ENCODE results near the gene DBNL. TPM values are rescaled to one million over a fixed set of nuclear protein-coding genes. Genes with fewer than 3 reads are reported as not detected.

The DBNL gene
- polyA plus RNA-seq, 3 donors = 228 to 321 (median 304) TPM

DNA sequence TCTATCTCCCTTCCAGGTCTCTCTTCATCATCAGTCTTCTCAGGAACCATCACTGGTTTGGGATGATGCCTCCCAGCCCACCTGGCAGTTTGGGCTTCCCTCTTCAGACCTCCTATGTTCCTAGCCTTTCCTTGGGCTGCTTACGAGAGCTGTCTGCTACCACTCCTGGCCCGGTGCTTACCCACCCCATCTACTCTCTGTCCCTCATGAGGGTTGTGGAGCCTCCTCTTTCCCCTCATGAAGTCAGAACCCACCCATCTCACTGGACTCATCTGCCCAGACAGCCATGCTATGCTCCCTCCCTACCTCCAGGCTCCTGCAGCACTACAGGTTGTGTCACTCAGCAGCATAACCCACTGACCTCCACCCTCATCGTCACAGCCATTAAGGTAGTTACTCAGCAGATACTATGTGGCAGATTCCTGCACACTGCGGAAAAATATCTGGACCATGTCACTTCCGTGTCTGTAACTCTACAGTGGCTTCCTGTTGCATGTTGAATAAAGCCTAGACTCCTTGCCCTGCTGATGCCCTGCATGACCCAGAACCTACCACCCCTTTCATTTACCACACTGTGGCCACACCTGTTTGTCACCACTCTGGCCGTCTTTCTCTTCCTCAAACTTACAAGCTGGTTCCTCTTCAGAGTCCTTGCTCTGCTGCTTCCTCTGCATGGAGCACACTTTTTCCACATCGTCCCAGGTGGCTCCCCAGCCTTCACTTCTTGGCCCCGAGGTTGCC, 2.0 kb downstream of the DBNL start:
- Histone ChIP-seq H2AFZ (ENCODE audit: insufficient read depth, low read depth, low read length, poor library complexity, severe bottlenecking) (no peak overlapping the region), H3K27ac (ENCODE audit: low read depth in 1 of 2, low read length in 2 of 2) (peak overlapping the region; percentile 94 to 97), H3K27me3 (ENCODE audit: control insufficient read depth in 2 of 2, insufficient read depth in 2 of 2, low read length in 2 of 2) (no peaks in the 10 kb centered on the region), H3K9ac (ENCODE audit: insufficient read depth, low read length, poor library complexity, severe bottlenecking) (peak overlapping the region; percentile 100), H3K36me3 (replicated peaks in 1 of 2; ENCODE audit: control insufficient read depth in 1 of 2, insufficient read depth in 2 of 2, low read length in 2 of 2) (peaks cover 24 to 25% of the 10 kb centered on the region in 2 donors), H3K4me1 (ENCODE audit: control insufficient read depth in 1 of 2, insufficient read depth in 2 of 2, low read length in 2 of 2) (peaks cover 42 to 52% of the 10 kb centered on the region in 2 donors), H3K79me2 (ENCODE audit: insufficient read depth, low read length) (peaks cover 77% of the 10 kb centered on the region), H4K20me1 (ENCODE audit: insufficient read depth, low read length) (peaks cover 39% of the 10 kb centered on the region), H3K4me2 (replicated peaks; ENCODE audit: extremely low read depth, low read length, poor library complexity, severe bottlenecking) (peak overlapping the region; percentile 91), H3K9me3 (replicated peaks in 1 of 2; ENCODE audit: control insufficient read depth in 1 of 2, insufficient read depth in 1 of 2, low read length in 2 of 2) (no peaks in the 10 kb centered on the region), H3K4me3 (replicated peaks in 1 of 3; ENCODE audit: low read depth in 2 of 3, low read length in 3 of 3) (peak overlapping the region; percentile 3 to 80 (median 29))
- peaks cover 40% of the 10 kb centered on the region for H3K4me1 Mint-ChIP-seq
- TF ChIP-seq, protein P1, sequence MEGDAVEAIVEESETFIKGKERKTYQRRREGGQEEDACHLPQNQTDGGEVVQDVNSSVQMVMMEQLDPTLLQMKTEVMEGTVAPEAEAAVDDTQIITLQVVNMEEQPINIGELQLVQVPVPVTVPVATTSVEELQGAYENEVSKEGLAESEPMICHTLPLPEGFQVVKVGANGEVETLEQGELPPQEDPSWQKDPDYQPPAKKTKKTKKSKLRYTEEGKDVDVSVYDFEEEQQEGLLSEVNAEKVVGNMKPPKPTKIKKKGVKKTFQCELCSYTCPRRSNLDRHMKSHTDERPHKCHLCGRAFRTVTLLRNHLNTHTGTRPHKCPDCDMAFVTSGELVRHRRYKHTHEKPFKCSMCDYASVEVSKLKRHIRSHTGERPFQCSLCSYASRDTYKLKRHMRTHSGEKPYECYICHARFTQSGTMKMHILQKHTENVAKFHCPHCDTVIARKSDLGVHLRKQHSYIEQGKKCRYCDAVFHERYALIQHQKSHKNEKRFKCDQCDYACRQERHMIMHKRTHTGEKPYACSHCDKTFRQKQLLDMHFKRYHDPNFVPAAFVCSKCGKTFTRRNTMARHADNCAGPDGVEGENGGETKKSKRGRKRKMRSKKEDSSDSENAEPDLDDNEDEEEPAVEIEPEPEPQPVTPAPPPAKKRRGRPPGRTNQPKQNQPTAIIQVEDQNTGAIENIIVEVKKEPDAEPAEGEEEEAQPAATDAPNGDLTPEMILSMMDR (IDR thresholded peaks at IDR 0.05) = no peak
- peak overlapping the region; percentile 84 to 90 for H3K4me3 Mint-ChIP-seq
- DNase-seq = peak; percentile 97 to 99 (median 98)
- WGBS (ENCODE audit: insufficient coverage) = 19% methylated on average over 8 of the region's 8 CpGs
- no peaks in the 10 kb centered on the region for H3K9me3 Mint-ChIP-seq
- H3K27ac Mint-ChIP-seq = peak overlapping the region; percentile 99 to 100 (median 99)
- peaks cover 52 to 54% of the 10 kb centered on the region in 2 donors for H3K36me3 Mint-ChIP-seq
- peaks cover 0 to 4% (median 0%) of the 10 kb centered on the region in 3 donors for H3K27me3 Mint-ChIP-seq (ENCODE audit: low read depth in 3 of 3)
- intact Hi-C loops (cut with micrococcal nuclease) = loop anchor here in 1 of 2 donors (2.0 to 10.0 kb wide), 2 partner anchors 28 to 798 kb away; partner anchors contain the start of gene H2AZ2

DNA sequence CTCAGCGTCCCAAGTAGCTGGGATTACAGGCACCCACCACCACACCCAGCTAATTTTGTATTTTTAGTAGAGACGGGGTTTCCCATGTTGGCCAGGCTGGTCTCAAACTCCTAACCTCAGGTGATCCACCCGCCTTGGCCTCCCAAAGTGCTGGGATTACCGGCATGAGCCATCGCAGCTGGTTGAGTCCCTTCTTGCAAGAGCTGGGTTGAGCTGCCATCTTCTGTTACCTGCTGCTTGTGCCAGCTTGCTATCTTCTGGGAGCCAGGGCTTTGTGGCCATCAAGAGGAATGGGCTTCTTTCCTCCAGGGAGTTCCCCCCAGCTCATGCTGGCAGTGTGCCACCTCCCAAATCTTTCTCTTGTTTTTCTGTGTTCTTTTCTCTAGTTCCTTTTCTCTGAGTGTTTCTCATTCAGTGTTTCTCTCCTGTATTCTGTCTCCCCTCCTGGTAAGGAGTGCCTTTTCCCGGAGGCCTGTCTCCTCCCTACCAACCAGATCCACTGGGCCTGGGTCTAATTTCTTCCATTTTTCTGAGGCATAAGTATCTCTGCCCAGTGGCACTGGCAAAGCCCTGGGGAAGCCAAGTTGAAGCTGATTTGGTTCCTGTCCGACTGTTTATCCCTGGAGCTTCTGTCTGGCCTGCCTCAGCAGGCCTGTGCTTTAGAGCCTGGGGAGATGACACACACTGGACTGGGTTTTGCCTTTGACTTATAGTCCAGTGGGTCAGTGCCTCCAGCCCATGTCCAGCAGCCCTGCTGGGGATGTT, 3.7 kb downstream of the DBNL start:
- H3K9me3 ChIP-seq (replicated peaks in 1 of 2; ENCODE audit: control insufficient read depth in 1 of 2, insufficient read depth in 1 of 2, low read length in 2 of 2) = no peaks in the 10 kb centered on the region
- H3K4me2 ChIP-seq (replicated peaks; ENCODE audit: extremely low read depth, low read length, poor library complexity, severe bottlenecking) = no peak overlapping the region
- no peak overlapping the region for H3K9ac ChIP-seq (ENCODE audit: insufficient read depth, low read length, poor library complexity, severe bottlenecking)
- no peaks in the 10 kb centered on the region for H3K9me3 Mint-ChIP-seq
- peaks cover 40 to 41% of the 10 kb centered on the region in 2 donors for H3K36me3 ChIP-seq (replicated peaks in 1 of 2; ENCODE audit: control insufficient read depth in 1 of 2, insufficient read depth in 2 of 2, low read length in 2 of 2)
- no peaks in the 10 kb centered on the region for H3K27me3 ChIP-seq (ENCODE audit: control insufficient read depth in 2 of 2, insufficient read depth in 2 of 2, low read length in 2 of 2)
- H3K4me1 ChIP-seq (ENCODE audit: control insufficient read depth in 1 of 2, insufficient read depth in 2 of 2, low read length in 2 of 2) = peaks cover 42 to 52% of the 10 kb centered on the region in 2 donors
- H3K4me1 Mint-ChIP-seq = peaks cover 40% of the 10 kb centered on the region
- H3K27ac Mint-ChIP-seq = peak overlapping the region; percentile 60 to 100 (median 99)
- H3K36me3 Mint-ChIP-seq = peaks cover 64 to 68% of the 10 kb centered on the region in 2 donors
- H3K27ac ChIP-seq (ENCODE audit: low read depth in 1 of 2, low read length in 2 of 2) = peak overlapping the region; percentile 3 to 76
- H3K4me3 ChIP-seq (replicated peaks in 1 of 3; ENCODE audit: low read depth in 2 of 3, low read length in 3 of 3) = no peak overlapping the region
- WGBS (ENCODE audit: insufficient coverage) = 98% methylated on average over 5 of the region's 7 CpGs
- TF ChIP-seq, protein P1 (IDR thresholded peaks at IDR 0.05) = no peak
- DNase-seq = peak in 1 of 3 donors; percentile 8
- H3K4me3 Mint-ChIP-seq = peak overlapping the region; percentile 34 to 53
- H3K79me2 ChIP-seq (ENCODE audit: insufficient read depth, low read length) = peaks cover 93% of the 10 kb centered on the region
- H3K27me3 Mint-ChIP-seq (ENCODE audit: low read depth in 3 of 3) = peaks cover 0 to 4% (median 0%) of the 10 kb centered on the region in 3 donors
- intact Hi-C loops (cut with micrococcal nuclease) = loop anchor here in 1 of 2 donors (10.0 kb wide), 1 partner anchor 797 kb away; the partner anchor contains the start of gene H2AZ2
- no peak overlapping the region for H2AFZ ChIP-seq (ENCODE audit: insufficient read depth, low read depth, low read length, poor library complexity, severe bottlenecking)
- peaks cover 56% of the 10 kb centered on the region for H4K20me1 ChIP-seq (ENCODE audit: insufficient read depth, low read length)
